ENCODE data around the gene ATG101. TPM values are rescaled to one million over a fixed set of nuclear protein-coding genes. Genes with fewer than 3 reads are reported as not detected.

ATG101 gene
- total RNA-seq, 4 donors from 2014 or later, result 39.5 to 76.1 (median 56.5) TPM

DNA sequence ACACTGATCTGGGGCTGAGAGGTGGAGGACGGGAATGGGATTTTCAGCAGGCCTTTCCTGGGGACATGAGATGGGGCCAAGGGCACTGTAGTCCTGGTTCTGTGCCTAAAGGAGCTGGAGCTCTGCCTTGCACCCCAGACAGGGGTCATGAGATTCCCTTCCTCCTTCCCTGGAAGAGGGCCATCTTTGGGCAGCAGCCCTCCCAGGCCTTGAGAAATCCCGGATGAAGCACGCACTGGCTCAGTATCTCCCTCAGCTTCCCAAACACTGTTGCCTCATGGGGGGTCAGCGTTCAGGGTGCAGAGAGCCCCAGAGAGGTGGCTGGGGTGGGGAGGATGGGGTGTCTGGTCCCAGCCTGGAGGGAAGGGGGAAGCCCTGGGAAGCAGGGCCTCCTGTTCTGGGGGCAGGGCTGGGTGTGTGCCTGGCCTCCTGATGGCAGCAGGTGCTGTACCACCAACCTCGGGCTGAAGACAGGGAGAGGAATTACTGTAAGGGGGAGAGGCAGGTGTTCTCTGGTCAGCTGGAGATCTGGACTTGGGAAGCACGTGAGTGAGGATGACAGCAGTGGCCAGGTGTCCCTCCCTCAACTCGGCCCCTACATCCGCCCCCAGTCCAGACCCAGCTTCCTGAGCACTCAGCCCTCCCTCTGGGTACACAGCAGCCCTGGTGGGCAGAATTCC, 26.9 kb upstream of the ATG101 start:
- no peaks in the 10 kb centered on the region for H3K9me3 ChIP-seq
- 89% methylated on average over 8 of the region's 8 CpGs for WGBS
- H3K27me3 ChIP-seq, result no peaks in the 10 kb centered on the region
- DNase-seq (ENCODE audit: low spot score in 2 of 2), result no peak
- peaks cover 63% of the 10 kb centered on the region for H3K4me1 ChIP-seq
- TF ChIP-seq, protein P1, sequence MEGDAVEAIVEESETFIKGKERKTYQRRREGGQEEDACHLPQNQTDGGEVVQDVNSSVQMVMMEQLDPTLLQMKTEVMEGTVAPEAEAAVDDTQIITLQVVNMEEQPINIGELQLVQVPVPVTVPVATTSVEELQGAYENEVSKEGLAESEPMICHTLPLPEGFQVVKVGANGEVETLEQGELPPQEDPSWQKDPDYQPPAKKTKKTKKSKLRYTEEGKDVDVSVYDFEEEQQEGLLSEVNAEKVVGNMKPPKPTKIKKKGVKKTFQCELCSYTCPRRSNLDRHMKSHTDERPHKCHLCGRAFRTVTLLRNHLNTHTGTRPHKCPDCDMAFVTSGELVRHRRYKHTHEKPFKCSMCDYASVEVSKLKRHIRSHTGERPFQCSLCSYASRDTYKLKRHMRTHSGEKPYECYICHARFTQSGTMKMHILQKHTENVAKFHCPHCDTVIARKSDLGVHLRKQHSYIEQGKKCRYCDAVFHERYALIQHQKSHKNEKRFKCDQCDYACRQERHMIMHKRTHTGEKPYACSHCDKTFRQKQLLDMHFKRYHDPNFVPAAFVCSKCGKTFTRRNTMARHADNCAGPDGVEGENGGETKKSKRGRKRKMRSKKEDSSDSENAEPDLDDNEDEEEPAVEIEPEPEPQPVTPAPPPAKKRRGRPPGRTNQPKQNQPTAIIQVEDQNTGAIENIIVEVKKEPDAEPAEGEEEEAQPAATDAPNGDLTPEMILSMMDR (IDR thresholded peaks at IDR 0.05), result no peak
- TF ChIP-seq POLR2AphosphoS5 (IDR thresholded peaks at IDR 0.05), result no peak
- TF ChIP-seq POLR2A (IDR thresholded peaks at IDR 0.05), result no peak
- no peak for TF ChIP-seq EP300 (IDR thresholded peaks at IDR 0.05)
- H3K36me3 ChIP-seq, result no peaks in the 10 kb centered on the region
- no peak overlapping the region for H3K27ac ChIP-seq
- H3K4me3 ChIP-seq, result no peak overlapping the region

DNA sequence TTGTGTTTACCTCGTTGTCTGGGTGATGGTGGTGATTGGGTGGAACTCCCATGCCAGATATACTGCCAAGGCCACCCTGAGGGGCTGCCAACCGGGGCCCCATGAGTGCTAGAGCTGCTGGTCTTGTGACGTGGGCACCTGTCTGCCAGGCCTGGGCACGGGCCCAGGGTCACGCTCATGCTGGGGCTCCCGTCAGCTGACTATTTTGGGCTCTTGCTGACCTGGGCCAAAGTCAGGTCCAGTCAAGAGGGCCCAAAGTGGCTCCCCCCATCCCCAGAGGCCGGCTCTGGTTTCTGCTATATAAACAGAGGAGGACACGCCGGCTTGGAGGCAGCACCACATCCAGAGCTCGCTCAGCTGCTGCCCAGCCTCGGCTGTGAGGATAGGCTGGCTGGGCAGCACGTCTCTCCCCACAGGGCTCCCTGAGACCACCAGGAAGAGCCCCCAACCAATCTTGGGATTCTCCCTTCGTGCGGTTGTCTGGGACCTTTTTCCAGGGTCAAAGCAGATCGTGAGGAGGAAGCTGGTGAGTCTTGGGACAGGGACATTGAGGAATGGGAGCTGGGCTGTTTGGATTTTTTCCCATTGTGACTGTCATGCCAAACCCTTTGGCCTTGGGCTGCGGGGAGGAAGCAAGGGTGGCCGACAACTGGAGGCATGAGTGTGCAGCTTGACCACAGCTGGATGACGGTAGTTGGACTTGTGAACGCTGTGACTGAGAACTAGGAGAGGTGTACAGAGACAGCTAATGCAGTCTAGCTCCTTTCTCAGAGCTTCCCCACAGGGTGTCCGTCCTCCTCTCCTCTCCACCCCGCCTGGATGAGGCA, 26.2 kb upstream of the ATG101 start:
- H3K9me3 ChIP-seq, result no peaks in the 10 kb centered on the region
- peaks cover 56% of the 10 kb centered on the region for H3K4me1 ChIP-seq
- 61% methylated on average over 12 of the region's 21 CpGs for WGBS
- no peak for DNase-seq (ENCODE audit: low spot score in 2 of 2)
- TF ChIP-seq POLR2AphosphoS5 (IDR thresholded peaks at IDR 0.05) (no peak), POLR2A (IDR thresholded peaks at IDR 0.05) (no peak), EP300 (IDR thresholded peaks at IDR 0.05) (no peak)
- TF ChIP-seq, protein P1 (IDR thresholded peaks at IDR 0.05), result no peak
- H3K36me3 ChIP-seq, result no peaks in the 10 kb centered on the region
- no peaks in the 10 kb centered on the region for H3K27me3 ChIP-seq
- H3K4me3 ChIP-seq, result no peak overlapping the region
- H3K27ac ChIP-seq, result peak overlapping the region; percentile 74

DNA sequence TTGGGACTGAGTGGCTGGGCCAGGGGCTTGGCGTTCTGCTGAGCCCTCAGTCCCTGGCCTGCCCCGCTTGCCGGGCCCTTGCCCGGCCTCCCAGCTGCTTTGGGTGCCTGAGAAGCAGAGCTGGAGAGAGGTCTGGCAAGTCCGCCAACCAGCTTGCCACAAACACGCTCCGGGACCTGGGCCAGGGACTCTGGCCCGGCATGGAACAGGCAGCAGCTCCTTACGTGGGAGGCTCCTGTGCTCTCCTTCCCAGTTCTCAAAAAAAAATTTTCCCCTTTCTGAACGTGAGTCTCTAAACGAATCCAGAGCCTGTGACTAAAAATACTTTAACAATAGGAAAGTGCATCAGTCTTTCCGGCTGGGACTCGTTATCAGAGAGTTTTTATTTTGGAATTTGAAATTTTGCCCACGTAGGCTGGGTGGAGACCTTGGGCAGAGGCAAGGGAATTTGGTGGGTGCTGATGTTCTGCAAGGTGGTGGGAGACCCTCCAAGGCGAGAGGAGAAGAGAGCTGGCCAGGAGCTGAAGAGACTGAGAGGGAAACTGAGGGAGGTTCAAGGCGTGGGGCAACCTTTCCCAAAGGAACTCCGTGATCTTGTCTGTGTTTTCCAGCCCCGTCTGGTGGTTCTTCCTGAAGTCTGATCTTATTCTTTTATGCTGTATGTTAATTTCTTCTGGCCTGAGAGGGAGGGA, 25.3 kb upstream of the ATG101 start:
- peak; percentile 89 to 90 for DNase-seq (ENCODE audit: low spot score in 2 of 2)

DNA sequence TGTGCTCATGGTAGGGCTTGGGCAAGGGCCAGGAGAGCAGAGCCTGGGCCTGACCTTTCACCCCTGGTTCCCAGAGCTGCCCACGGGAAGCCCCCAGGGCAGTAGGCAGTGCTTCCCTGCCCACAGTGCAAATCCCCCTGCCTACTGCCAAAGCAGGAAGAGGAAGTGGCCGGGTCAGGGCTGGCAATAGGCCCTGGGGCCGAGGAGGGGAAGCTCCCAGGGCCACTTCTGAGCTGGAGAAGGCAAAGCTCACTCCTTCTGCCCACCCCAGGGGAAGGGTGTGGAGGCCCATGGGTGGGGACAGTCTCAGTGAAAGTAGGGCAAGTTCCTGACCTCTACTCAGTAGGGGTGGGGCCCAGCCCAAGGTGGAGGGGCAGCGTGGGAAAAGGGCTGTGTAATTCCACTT, 24.0 kb upstream of the ATG101 start:
- Histone ChIP-seq H3K4me1 (peaks cover 66% of the 10 kb centered on the region), H3K27ac (peak overlapping the region; percentile 74), H3K27me3 (no peaks in the 10 kb centered on the region), H3K9me3 (no peaks in the 10 kb centered on the region), H3K36me3 (no peaks in the 10 kb centered on the region), H3K4me3 (no peak overlapping the region)
- no peak for DNase-seq (ENCODE audit: low spot score in 2 of 2)
- 67% methylated on average over 1 of the region's 4 CpGs for WGBS
- TF ChIP-seq POLR2AphosphoS5 (IDR thresholded peaks at IDR 0.05) (no peak), POLR2A (IDR thresholded peaks at IDR 0.05) (no peak)
- TF ChIP-seq, protein P1 (IDR thresholded peaks at IDR 0.05), result no peak

More for the DNA sequence above, 25.3 kb upstream of the ATG101 start:
- peaks cover 54% of the 10 kb centered on the region for H3K4me1 ChIP-seq
- WGBS, result 15% methylated on average over 16 of the region's 18 CpGs
- peak overlapping the region; percentile 74 for H3K27ac ChIP-seq
- no peaks in the 10 kb centered on the region for H3K36me3 ChIP-seq
- no peaks in the 10 kb centered on the region for H3K9me3 ChIP-seq
- no peaks in the 10 kb centered on the region for H3K27me3 ChIP-seq
- no peak for TF ChIP-seq POLR2AphosphoS5 (IDR thresholded peaks at IDR 0.05)
- no peak overlapping the region for H3K4me3 ChIP-seq

DNA sequence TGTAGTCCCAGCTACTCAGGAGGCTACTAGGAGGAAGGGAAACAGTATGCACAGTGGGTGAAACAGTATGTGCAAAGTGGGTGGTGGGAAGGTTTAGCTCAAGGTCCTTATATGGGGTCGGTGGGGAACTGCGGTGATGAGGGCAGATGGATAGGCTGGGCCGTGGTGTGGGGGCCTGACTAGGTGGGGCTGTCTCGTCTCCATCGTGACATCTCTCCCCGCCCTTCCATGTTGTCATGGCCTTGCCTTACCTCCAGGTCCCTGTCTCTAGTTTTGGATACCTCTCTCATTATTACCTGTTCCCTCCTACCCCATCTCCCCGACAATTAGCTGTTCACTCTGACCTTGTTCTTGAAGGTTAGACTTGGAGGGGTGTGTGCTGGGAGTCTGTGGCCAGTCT, 22.9 kb upstream of the ATG101 start:
- 84% methylated on average over 7 of the region's 7 CpGs for WGBS
- peaks cover 63% of the 10 kb centered on the region for H3K4me1 ChIP-seq

More for the DNA sequence above, 22.9 kb upstream of the ATG101 start:
- Histone ChIP-seq H3K9me3 (no peaks in the 10 kb centered on the region), H3K27ac (no peak overlapping the region), H3K4me3 (no peak overlapping the region), H3K36me3 (no peaks in the 10 kb centered on the region), H3K27me3 (no peaks in the 10 kb centered on the region)
- no peak for DNase-seq (ENCODE audit: low spot score in 2 of 2)
- TF ChIP-seq, protein P1 (IDR thresholded peaks at IDR 0.05), result no peak
- TF ChIP-seq EP300 (IDR thresholded peaks at IDR 0.05) (no peak), POLR2A (IDR thresholded peaks at IDR 0.05) (no peak), POLR2AphosphoS5 (IDR thresholded peaks at IDR 0.05) (no peak)

All from suprapubic skin (tissue), 4 donors.